SIG-M5 treated with dmso at 0.1 percent for 504 hours (cell line): ENCODE data around the gene VPS8.

Experiments
- DNase-seq: peaks from one replicate; lab custom pipeline; 2025; ENCODE audit not compliant: unreplicated experiment; lab: John Stamatoyannopoulos, UW

Gene VPS8

GRCh38 chr3:184811999-184812661 lies at the start of gene VPS8:
Gene VPS8, plus strand, starts transcription at chr3:184812166. Its CDS starts 12,467 bp downstream, at chr3:184824633.
- DNase-seq = peak; percentile 98

GRCh38 chr3:184764191-184764590 lies 47.8 kb upstream of the VPS8 start:
- DNase-seq = no peak

- DNase-seq = peak; percentile 11
Observed at GRCh38 chr3:184765047-184765729, 46.8 kb upstream of the VPS8 start.

GRCh38 chr3:184765730-184766074 lies 46.3 kb upstream of the VPS8 start:
- peak; percentile 91 for DNase-seq

GRCh38 chr3:184766555-184767261 lies 45.3 kb upstream of the VPS8 start:
- DNase-seq = no peak

GRCh38 chr3:184767377-184767776 lies 44.6 kb upstream of the VPS8 start:
- DNase-seq = no peak

GRCh38 chr3:184769382-184770170 lies 42.4 kb upstream of the VPS8 start:
- no peak for DNase-seq

- DNase-seq = no peak
Observed at GRCh38 chr3:184770541-184770940, 41.4 kb upstream of the VPS8 start.

- DNase-seq = no peak
Observed at GRCh38 chr3:184771301-184772127, 40.5 kb upstream of the VPS8 start.

GRCh38 chr3:184772667-184773272 lies 39.2 kb upstream of the VPS8 start:
- no peak for DNase-seq

- no peak for DNase-seq
Observed at GRCh38 chr3:184773283-184774186, 38.4 kb upstream of the VPS8 start.

- DNase-seq = no peak
Observed at GRCh38 chr3:184776916-184777315, 35.0 kb upstream of the VPS8 start.

- peak; percentile 91 for DNase-seq
Observed at GRCh38 chr3:184777566-184778356, 34.2 kb upstream of the VPS8 start.

- peak; percentile 26 for DNase-seq
Observed at GRCh38 chr3:184778426-184779332, 33.3 kb upstream of the VPS8 start.

- DNase-seq = no peak
Observed at GRCh38 chr3:184780981-184781515, 30.9 kb upstream of the VPS8 start.

- no peak for DNase-seq
Observed at GRCh38 chr3:184781801-184782200, 30.2 kb upstream of the VPS8 start.

- DNase-seq = no peak
Observed at GRCh38 chr3:184783319-184783718, 28.6 kb upstream of the VPS8 start.
